Measurements from ENCODE around the gene CSRP1. TPM values are rescaled to one million over a fixed set of nuclear protein-coding genes. Genes with fewer than 3 reads are reported as not detected.

The CSRP1 gene
- total RNA-seq, 1 donor from 2014 or later: 317 TPM

GRCh38 chr1:201457508-201457960 is 49.4 kb downstream of the CSRP1 start:
- Histone ChIP-seq H3K27me3 (ENCODE audit: insufficient read depth, low read length) (no peaks in the 10 kb centered on the region), H3K36me3 (ENCODE audit: insufficient read depth, low read length) (no peaks in the 10 kb centered on the region), H3K27ac (ENCODE audit: low read depth, low read length) (peak overlapping the region; percentile 96), H3K4me2 (ENCODE audit: low read length) (peak overlapping the region; percentile 74), H3K79me2 (ENCODE audit: insufficient read depth, low read length) (no peaks in the 10 kb centered on the region), H3K9ac (ENCODE audit: low read length) (peak overlapping the region; percentile 79), H3K9me3 (ENCODE audit: insufficient read depth, low read depth, low read length) (no peaks in the 10 kb centered on the region), H2AFZ (ENCODE audit: low read depth, low read length) (no peak overlapping the region), H3K4me1 (ENCODE audit: insufficient read depth, low read length) (peaks cover 72% of the 10 kb centered on the region), H4K20me1 (ENCODE audit: insufficient read depth, low read length) (no peaks in the 10 kb centered on the region), H3K4me3 (ENCODE audit: insufficient read depth, low read depth, low read length) (peak overlapping the region; percentile 1)
- no peaks in the 10 kb centered on the region for H3K27me3 Mint-ChIP-seq (ENCODE audit: low read depth, unreplicated experiment)
- FAIRE-seq (no peak), DNase-seq (ENCODE audit: low read depth) (peak; percentile 51)
- peaks cover 2% of the 10 kb centered on the region for H3K36me3 Mint-ChIP-seq (ENCODE audit: low read depth, unreplicated experiment)
- no peak overlapping the region for H3K4me3 Mint-ChIP-seq (ENCODE audit: unreplicated experiment)
- peak overlapping the region; percentile 89 for H3K27ac Mint-ChIP-seq (ENCODE audit: unreplicated experiment)
- TF ChIP-seq CTCF (IDR thresholded peaks at IDR 0.05; ENCODE audit: insufficient read depth, low read depth, low read length): no peak
- no peak for TF ChIP-seq EZH2 (IDR thresholded peaks at IDR 0.05; ENCODE audit: insufficient read depth, low read length)
- peaks cover 65% of the 10 kb centered on the region for H3K4me1 Mint-ChIP-seq (ENCODE audit: low read depth, unreplicated experiment)
- peaks cover 1% of the 10 kb centered on the region for H3K9me3 Mint-ChIP-seq (ENCODE audit: unreplicated experiment)

GRCh38 chr1:201456499-201457309 is 50.2 kb downstream of the CSRP1 start:
- TF ChIP-seq EZH2 (IDR thresholded peaks at IDR 0.05; ENCODE audit: insufficient read depth, low read length) (no peak), CTCF (IDR thresholded peaks at IDR 0.05; ENCODE audit: insufficient read depth, low read depth, low read length) (no peak)
- H3K27me3 Mint-ChIP-seq (ENCODE audit: low read depth, unreplicated experiment): no peaks in the 10 kb centered on the region
- Histone ChIP-seq H3K4me1 (ENCODE audit: insufficient read depth, low read length) (peaks cover 70% of the 10 kb centered on the region), H3K36me3 (ENCODE audit: insufficient read depth, low read length) (no peaks in the 10 kb centered on the region), H3K27ac (ENCODE audit: low read depth, low read length) (peak overlapping the region; percentile 96), H4K20me1 (ENCODE audit: insufficient read depth, low read length) (no peaks in the 10 kb centered on the region), H3K4me2 (ENCODE audit: low read length) (peak overlapping the region; percentile 74), H3K4me3 (ENCODE audit: insufficient read depth, low read depth, low read length) (peak overlapping the region; percentile 19), H3K79me2 (ENCODE audit: insufficient read depth, low read length) (no peaks in the 10 kb centered on the region), H3K9me3 (ENCODE audit: insufficient read depth, low read depth, low read length) (no peaks in the 10 kb centered on the region), H3K27me3 (ENCODE audit: insufficient read depth, low read length) (no peaks in the 10 kb centered on the region), H3K9ac (ENCODE audit: low read length) (peak overlapping the region; percentile 79), H2AFZ (ENCODE audit: low read depth, low read length) (peak overlapping the region; percentile 4)
- FAIRE-seq (peak; percentile 58), DNase-seq (ENCODE audit: low read depth) (peak; percentile 99)
- peaks cover 64% of the 10 kb centered on the region for H3K4me1 Mint-ChIP-seq (ENCODE audit: low read depth, unreplicated experiment)
- H3K36me3 Mint-ChIP-seq (ENCODE audit: low read depth, unreplicated experiment): peaks cover 2% of the 10 kb centered on the region
- peak overlapping the region; percentile 10 for H3K4me3 Mint-ChIP-seq (ENCODE audit: unreplicated experiment)
- H3K9me3 Mint-ChIP-seq (ENCODE audit: unreplicated experiment): peaks cover 1% of the 10 kb centered on the region
- peak overlapping the region; percentile 89 for H3K27ac Mint-ChIP-seq (ENCODE audit: unreplicated experiment)

GRCh38 chr1:201455098-201455497 is 51.8 kb downstream of the CSRP1 start:
- no peak for TF ChIP-seq EZH2 (IDR thresholded peaks at IDR 0.05; ENCODE audit: insufficient read depth, low read length)
- no peak for TF ChIP-seq CTCF (IDR thresholded peaks at IDR 0.05; ENCODE audit: insufficient read depth, low read depth, low read length)
- Histone ChIP-seq H2AFZ (ENCODE audit: low read depth, low read length) (no peak overlapping the region), H3K27me3 (ENCODE audit: insufficient read depth, low read length) (no peaks in the 10 kb centered on the region), H3K4me3 (ENCODE audit: insufficient read depth, low read depth, low read length) (no peak overlapping the region), H3K9ac (ENCODE audit: low read length) (no peak overlapping the region), H3K9me3 (ENCODE audit: insufficient read depth, low read depth, low read length) (no peaks in the 10 kb centered on the region), H4K20me1 (ENCODE audit: insufficient read depth, low read length) (no peaks in the 10 kb centered on the region), H3K36me3 (ENCODE audit: insufficient read depth, low read length) (no peaks in the 10 kb centered on the region), H3K27ac (ENCODE audit: low read depth, low read length) (no peak overlapping the region), H3K79me2 (ENCODE audit: insufficient read depth, low read length) (no peaks in the 10 kb centered on the region), H3K4me2 (ENCODE audit: low read length) (no peak overlapping the region), H3K4me1 (ENCODE audit: insufficient read depth, low read length) (peaks cover 68% of the 10 kb centered on the region)
- Mint-ChIP-seq H3K27ac (ENCODE audit: unreplicated experiment) (peak overlapping the region; percentile 44), H3K27me3 (ENCODE audit: low read depth, unreplicated experiment) (no peaks in the 10 kb centered on the region), H3K4me1 (ENCODE audit: low read depth, unreplicated experiment) (peaks cover 60% of the 10 kb centered on the region), H3K4me3 (ENCODE audit: unreplicated experiment) (peak overlapping the region; percentile 72), H3K36me3 (ENCODE audit: low read depth, unreplicated experiment) (peaks cover 2% of the 10 kb centered on the region), H3K9me3 (ENCODE audit: unreplicated experiment) (peaks cover 1% of the 10 kb centered on the region)
- DNase-seq (ENCODE audit: low read depth): no peak
- no peak for FAIRE-seq

All from astrocyte (in vitro differentiated cells and primary cell).